Prostate gland (tissue), 2 donors: ENCODE data around the gene TRAPPC13. TPM values are rescaled to one million over a fixed set of nuclear protein-coding genes. Genes with fewer than 3 reads are reported as not detected.

Experiments used
- DNase-seq: peaks from one replicate; pipeline ENCODE4 v3.0.0-alpha.2; 2019; ENCODE audit warnings: low spot score
- H3K27ac ChIP-seq, 2 donors: fragments of 200-600 bp; sonication (generic); 2 replicates each; pipeline ENCODE4 v1.5.1; 2017 to 2019
- H3K27me3 ChIP-seq: fragments of 200-600 bp; sonication (generic); replicated peaks from 2 replicates; pipeline ENCODE4 v1.5.1; 2019; ENCODE audit not compliant: insufficient read depth
- H3K36me3 ChIP-seq, 2 donors: fragments of 200-600 bp; sonication (generic); 1 replicate in 1 of 2; 2 replicates in 1 of 2; pipeline versions ENCODE4 v1.5.1 to v1.8.1; 2017 to 2019
- H3K4me1 ChIP-seq: fragments of 200-600 bp; sonication (generic); replicated peaks from 2 replicates; pipeline ENCODE4 v1.5.1; 2019
- H3K4me3 ChIP-seq, 2 donors: fragments of 200-600 bp; sonication (generic); 2 replicates each; pipeline ENCODE4 v1.5.1; 2017 to 2019
- H3K9me3 ChIP-seq: fragments of 200-600 bp; sonication (generic); 2 replicates; pipeline ENCODE4 v1.5.1; 2017
- POLR2A ChIP-seq: fragments of 450-650 bp; IDR thresholded peaks from one replicate; pipeline ENCODE4 v1.6.1; 2016; ENCODE audit warnings: antibody characterized with exemption, mild to moderate bottlenecking
- POLR2AphosphoS5 ChIP-seq: sonication (generic); formaldehyde crosslinking; IDR thresholded peaks from one replicate; pipeline ENCODE4 v1.6.1; 2017; ENCODE audit warnings: antibody characterized with exemption
- WGBS: methylation state at CpG from one replicate; pipeline ENCODE4 v1.1.5; 2018; 5-methylcytosine and 5-hydroxymethylcytosine counted together
- intact Hi-C: fragments of 100-400 bp; cut with DNase I; formaldehyde crosslinking; loops from one replicate; pipeline ENCODE4 v1.14.2; 2022
- total RNA-seq, 2 donors: library from RNA; depleted of rRNA; stranded (reverse); fragments of >200 nt; gene quantifications; one replicate each; pipeline ENCODE4 v1.1.0, GENCODE V29; 2016
- TF ChIP-seq, protein P1 (sequence below), 4 experiments: fragments of 200-600 bp in 2 of 4; fragments of 450-650 bp in 2 of 4; sonication (generic) in 2 of 4; IDR thresholded peaks; 1 replicate in 3 of 4; 2 replicates in 1 of 4; pipeline ENCODE4 v1.5.1; 2016 to 2019; ENCODE audit warnings: antibody characterized with exemption in 4 of 4, mild to moderate bottlenecking in 2 of 4, moderate library complexity in 2 of 4

TRAPPC13 gene
- total RNA-seq, 2 donors from 2014 or later = 19.3 to 27.7 TPM

DNA sequence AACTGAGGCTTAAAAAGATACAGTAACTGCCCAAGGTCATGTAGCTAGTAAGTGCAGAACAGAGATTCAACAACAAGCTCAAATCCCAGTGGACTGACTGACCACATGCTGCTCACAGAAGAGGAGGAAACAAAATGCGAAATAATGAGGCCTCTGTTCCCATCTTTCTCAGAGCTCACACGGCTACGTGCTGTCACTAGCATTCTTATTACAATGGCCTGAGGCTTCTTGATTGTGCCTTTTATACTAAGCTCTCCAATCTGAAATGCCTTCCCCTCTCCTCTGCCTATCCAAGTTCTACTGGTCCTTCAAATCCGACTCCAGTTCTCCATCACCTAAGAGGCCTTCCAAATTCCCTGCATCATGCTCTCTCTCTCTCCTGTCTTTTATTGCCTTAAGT lies 71.1 kb downstream of the TRAPPC13 start:
- TF ChIP-seq, protein P1, sequence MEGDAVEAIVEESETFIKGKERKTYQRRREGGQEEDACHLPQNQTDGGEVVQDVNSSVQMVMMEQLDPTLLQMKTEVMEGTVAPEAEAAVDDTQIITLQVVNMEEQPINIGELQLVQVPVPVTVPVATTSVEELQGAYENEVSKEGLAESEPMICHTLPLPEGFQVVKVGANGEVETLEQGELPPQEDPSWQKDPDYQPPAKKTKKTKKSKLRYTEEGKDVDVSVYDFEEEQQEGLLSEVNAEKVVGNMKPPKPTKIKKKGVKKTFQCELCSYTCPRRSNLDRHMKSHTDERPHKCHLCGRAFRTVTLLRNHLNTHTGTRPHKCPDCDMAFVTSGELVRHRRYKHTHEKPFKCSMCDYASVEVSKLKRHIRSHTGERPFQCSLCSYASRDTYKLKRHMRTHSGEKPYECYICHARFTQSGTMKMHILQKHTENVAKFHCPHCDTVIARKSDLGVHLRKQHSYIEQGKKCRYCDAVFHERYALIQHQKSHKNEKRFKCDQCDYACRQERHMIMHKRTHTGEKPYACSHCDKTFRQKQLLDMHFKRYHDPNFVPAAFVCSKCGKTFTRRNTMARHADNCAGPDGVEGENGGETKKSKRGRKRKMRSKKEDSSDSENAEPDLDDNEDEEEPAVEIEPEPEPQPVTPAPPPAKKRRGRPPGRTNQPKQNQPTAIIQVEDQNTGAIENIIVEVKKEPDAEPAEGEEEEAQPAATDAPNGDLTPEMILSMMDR (IDR thresholded peaks at IDR 0.05) = no peak
- TF ChIP-seq POLR2A (no peak), POLR2AphosphoS5 (no peak)
- Histone ChIP-seq H3K27ac (no peak overlapping the region), H3K36me3 (no peaks in the 10 kb centered on the region), H3K9me3 (no peaks in the 10 kb centered on the region), H3K27me3 (no peaks in the 10 kb centered on the region), H3K4me3 (no peak overlapping the region), H3K4me1 (no peaks in the 10 kb centered on the region)
- WGBS = 87% methylated on average over 4 of the region's 4 CpGs
- DNase-seq = no peak
- intact Hi-C loops = no loop called here

DNA sequence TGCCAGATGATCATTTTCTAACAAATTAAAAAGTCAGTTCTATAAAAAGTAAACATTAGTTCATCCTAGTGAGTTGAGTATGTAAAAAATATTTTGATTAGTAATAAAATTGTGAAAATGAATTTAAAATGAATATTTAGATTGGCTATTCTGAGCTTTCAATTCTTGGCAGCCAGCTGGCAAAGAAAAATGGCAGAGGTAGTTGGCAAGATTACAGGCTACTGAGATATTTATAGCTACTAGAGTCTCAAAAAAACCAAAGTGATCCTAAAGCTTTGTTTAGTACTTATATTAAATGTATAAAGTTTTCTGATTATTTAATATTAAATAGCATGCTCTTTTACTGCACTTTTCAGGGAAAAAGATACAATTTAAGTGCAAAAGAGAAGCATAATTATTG lies 72.1 kb downstream of the TRAPPC13 start:
- no peak overlapping the region for H3K4me3 ChIP-seq
- H3K9me3 ChIP-seq = no peaks in the 10 kb centered on the region
- TF ChIP-seq, protein P1 (IDR thresholded peaks at IDR 0.05) = no peak
- TF ChIP-seq POLR2AphosphoS5 (no peak), POLR2A (no peak)
- DNase-seq = no peak
- H3K4me1 ChIP-seq = no peaks in the 10 kb centered on the region
- H3K27me3 ChIP-seq = no peaks in the 10 kb centered on the region
- H3K27ac ChIP-seq = no peak overlapping the region
- no peaks in the 10 kb centered on the region for H3K36me3 ChIP-seq
- intact Hi-C loops = no loop called here

DNA sequence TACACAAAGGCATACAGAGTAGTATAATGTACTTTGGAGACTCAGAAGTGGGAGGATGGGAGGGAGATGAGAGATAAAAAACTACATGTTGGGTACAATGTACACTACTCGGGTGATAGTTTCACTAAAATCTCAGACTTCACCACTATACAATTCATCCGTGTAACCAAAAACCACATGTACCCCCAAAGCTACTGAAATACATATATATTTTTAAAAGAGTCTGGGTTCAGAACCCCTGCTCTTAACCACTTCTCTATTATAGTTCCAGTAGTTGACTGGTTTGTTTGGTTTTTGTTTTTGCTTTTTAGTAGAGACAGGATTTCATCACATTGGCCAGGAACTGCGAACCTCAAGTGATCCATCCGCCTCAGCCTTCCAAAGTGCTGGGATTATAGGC lies 74.5 kb downstream of the TRAPPC13 start:
- no peak overlapping the region for H3K4me3 ChIP-seq
- WGBS = 92% methylated on average over 4 of the region's 4 CpGs
- TF ChIP-seq, protein P1 (IDR thresholded peaks at IDR 0.05) = no peak

DNA sequence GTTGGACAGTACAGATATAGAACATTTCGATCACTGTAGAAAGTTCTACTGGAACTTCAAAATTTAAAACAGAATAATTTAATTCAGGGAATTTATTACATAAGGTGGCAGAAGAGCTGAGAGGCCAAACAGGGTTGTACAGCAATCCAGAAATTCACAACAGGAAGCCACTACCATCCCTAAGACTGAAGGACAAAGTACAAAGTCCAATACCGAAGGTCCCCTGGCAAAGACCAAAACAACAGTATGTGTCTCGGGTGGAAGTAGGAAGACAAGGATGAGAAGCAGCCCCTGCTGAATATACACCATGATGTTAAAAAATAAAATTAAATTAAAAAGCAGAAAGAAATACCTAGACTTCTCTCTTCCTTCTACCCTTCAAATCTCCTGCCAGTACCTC lies 77.2 kb downstream of the TRAPPC13 start:
- Histone ChIP-seq H3K9me3 (no peaks in the 10 kb centered on the region), H3K36me3 (no peaks in the 10 kb centered on the region), H3K27ac (no peak overlapping the region), H3K27me3 (no peaks in the 10 kb centered on the region), H3K4me3 (no peak overlapping the region), H3K4me1 (no peaks in the 10 kb centered on the region)
- no peak for DNase-seq
- intact Hi-C loops = no loop called here
- WGBS = 100% methylated on average over 3 of the region's 3 CpGs
- no peak for TF ChIP-seq POLR2A
- TF ChIP-seq, protein P1 (IDR thresholded peaks at IDR 0.05) = no peak

More for the DNA sequence above, 74.5 kb downstream of the TRAPPC13 start:
- H3K36me3 ChIP-seq = no peaks in the 10 kb centered on the region
- no peak for DNase-seq
- H3K27me3 ChIP-seq = no peaks in the 10 kb centered on the region
- H3K4me1 ChIP-seq = no peaks in the 10 kb centered on the region
- H3K27ac ChIP-seq = no peak overlapping the region
- H3K9me3 ChIP-seq = no peaks in the 10 kb centered on the region
- intact Hi-C loops = no loop called here

DNA sequence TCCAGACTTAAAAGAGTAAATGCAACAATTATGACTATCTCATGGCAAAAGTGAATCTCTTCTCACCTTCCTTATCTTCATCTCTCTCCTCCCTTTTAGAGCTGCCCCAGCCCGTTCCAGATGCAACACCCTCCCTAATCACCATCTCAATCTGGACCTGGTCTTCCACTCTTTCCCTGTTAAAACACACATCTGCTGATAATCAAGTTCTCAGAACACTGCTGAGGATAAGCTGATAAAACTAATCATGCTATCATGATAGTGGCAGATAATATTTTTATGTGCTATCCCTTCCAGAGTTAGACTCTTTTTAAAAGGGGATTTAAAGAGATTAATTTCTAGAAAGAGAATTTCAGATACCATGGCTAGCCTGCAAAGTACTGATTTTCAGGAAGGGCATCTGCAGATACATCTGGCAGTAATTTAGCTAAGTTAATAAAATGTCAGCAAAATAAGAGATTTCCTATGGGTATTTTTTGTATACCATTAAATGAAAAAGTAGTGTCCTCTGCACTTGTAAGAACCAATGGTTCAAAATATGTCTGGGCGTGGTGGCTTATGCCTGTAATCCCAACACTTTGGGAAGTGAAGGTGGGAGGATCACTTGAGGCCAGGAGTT lies 79.9 kb downstream of the TRAPPC13 start:
- no peak overlapping the region for H3K27ac ChIP-seq
- no peaks in the 10 kb centered on the region for H3K27me3 ChIP-seq
- no peaks in the 10 kb centered on the region for H3K4me1 ChIP-seq
- H3K4me3 ChIP-seq = no peak overlapping the region
- TF ChIP-seq, protein P1 (IDR thresholded peaks at IDR 0.05) = no peak
- TF ChIP-seq POLR2A = no peak
- no peak for TF ChIP-seq POLR2AphosphoS5
- 67% methylated on average over 2 of the region's 2 CpGs for WGBS
- no peaks in the 10 kb centered on the region for H3K36me3 ChIP-seq
- H3K9me3 ChIP-seq = no peaks in the 10 kb centered on the region
- intact Hi-C loops = no loop called here
- no peak for DNase-seq
